Activated CD4-positive, alpha-beta T cell treated with anti-CD3 and anti-CD28 coated beads, Interleukin-2, amount 10 ng/mL, durations not matched to agents 24 days and 14 days (primary cell): ENCODE measurements around the gene ASPHD1. TPM values are rescaled to one million over a fixed set of nuclear protein-coding genes. Genes with fewer than 3 reads are reported as not detected.
"Not testable (repeated sequence)": the region's sequence is repeated elsewhere in the genome, so short reads cannot be mapped to it uniquely, and the experiment has no call there.

ENCODE experiments used
- DNase-seq: peaks from one replicate; pipeline ENCODE4 v3.0.0; 2022
- H3K27ac Mint-ChIP-seq: one replicate; pipeline ENCODE4 v1.8.0; 2022; ENCODE audit warnings: mild to moderate bottlenecking, mixed read lengths
- H3K27me3 Mint-ChIP-seq: one replicate; pipeline ENCODE4 v1.8.0; 2022; ENCODE audit warnings: mixed read lengths
- H3K36me3 Mint-ChIP-seq: one replicate; pipeline ENCODE4 v1.8.0; 2022; ENCODE audit warnings: low read depth, mild to moderate bottlenecking, mixed read lengths
- H3K4me1 Mint-ChIP-seq: one replicate; pipeline ENCODE4 v1.8.0; 2021; ENCODE audit warnings: mixed read lengths
- H3K4me3 Mint-ChIP-seq: one replicate; pipeline ENCODE4 v1.8.0; 2022; ENCODE audit warnings: mild to moderate bottlenecking, moderate library complexity, mixed read lengths
- H3K9me3 Mint-ChIP-seq: one replicate; pipeline ENCODE4 v1.8.0; 2021; ENCODE audit warnings: mixed read lengths
- intact Hi-C: fragments of 100-400 bp; cut with micrococcal nuclease; formaldehyde crosslinking; loops from one replicate; pipeline ENCODE4 v1.15.1; 2023
- total RNA-seq: library from RNA; stranded (reverse); gene quantifications from 2 replicates; pipeline ENCODE4 v1.2.3, GENCODE V29; 2022

Gene ASPHD1
- total RNA-seq, 1 donor from 2014 or later, result 4.8 TPM

GRCh38 chr16:29906520-29907244, 6.4 kb downstream of the ASPHD1 start:
- intact Hi-C loops, result no loop called here
- H3K9me3 Mint-ChIP-seq, result no peaks in the 10 kb centered on the region
- DNase-seq, result no peak
- H3K27ac Mint-ChIP-seq, result no peak overlapping the region
- peaks cover 7% of the 10 kb centered on the region for H3K36me3 Mint-ChIP-seq
- no peak overlapping the region for H3K4me3 Mint-ChIP-seq
- peaks cover 4% of the 10 kb centered on the region for H3K27me3 Mint-ChIP-seq
- peaks cover 5% of the 10 kb centered on the region for H3K4me1 Mint-ChIP-seq

GRCh38 chr16:29907973-29908372, 7.7 kb downstream of the ASPHD1 start:
- Mint-ChIP-seq H3K9me3 (no peaks in the 10 kb centered on the region), H3K36me3 (peaks cover 7% of the 10 kb centered on the region), H3K4me3 (no peak overlapping the region), H3K27ac (no peak overlapping the region), H3K4me1 (peaks cover 3% of the 10 kb centered on the region), H3K27me3 (no peaks in the 10 kb centered on the region)
- intact Hi-C loops, result no loop called here
- DNase-seq, result no peak

GRCh38 chr16:29908719-29909220, 8.5 kb downstream of the ASPHD1 start:
- intact Hi-C loops, result no loop called here
- Mint-ChIP-seq H3K4me1 (no peaks in the 10 kb centered on the region), H3K27ac (no peak overlapping the region), H3K9me3 (no peaks in the 10 kb centered on the region), H3K27me3 (no peaks in the 10 kb centered on the region), H3K36me3 (peaks cover 11% of the 10 kb centered on the region), H3K4me3 (no peak overlapping the region)
- no peak for DNase-seq

GRCh38 chr16:29909391-29909790, 9.1 kb downstream of the ASPHD1 start:
- H3K27ac Mint-ChIP-seq, result no peak overlapping the region
- no peaks in the 10 kb centered on the region for H3K9me3 Mint-ChIP-seq
- intact Hi-C loops, result no loop called here
- peaks cover 15% of the 10 kb centered on the region for H3K36me3 Mint-ChIP-seq
- H3K27me3 Mint-ChIP-seq, result no peaks in the 10 kb centered on the region
- H3K4me1 Mint-ChIP-seq, result no peaks in the 10 kb centered on the region
- H3K4me3 Mint-ChIP-seq, result no peak overlapping the region
- DNase-seq, result no peak

GRCh38 chr16:29909851-29910250, 9.6 kb downstream of the ASPHD1 start:
- intact Hi-C loops, H3K4me1 Mint-ChIP-seq, H3K9me3 Mint-ChIP-seq, H3K27me3 Mint-ChIP-seq, H3K27ac Mint-ChIP-seq, H3K4me3 Mint-ChIP-seq, DNase-seq: not testable (repeated sequence)
- peaks cover 15% of the 10 kb centered on the region for H3K36me3 Mint-ChIP-seq

GRCh38 chr16:29910819-29911675, 10.8 kb downstream of the ASPHD1 start:
- intact Hi-C loops, result no loop called here
- Mint-ChIP-seq H3K9me3 (no peaks in the 10 kb centered on the region), H3K36me3 (peaks cover 18% of the 10 kb centered on the region), H3K4me1 (peaks cover 4% of the 10 kb centered on the region), H3K27me3 (no peaks in the 10 kb centered on the region), H3K27ac (no peak overlapping the region), H3K4me3 (no peak overlapping the region)
- no peak for DNase-seq

- DNase-seq, result no peak
- no peak overlapping the region for H3K27ac Mint-ChIP-seq
- H3K36me3 Mint-ChIP-seq, result peaks cover 15% of the 10 kb centered on the region
- H3K4me1 Mint-ChIP-seq, result peaks cover 5% of the 10 kb centered on the region
- H3K9me3 Mint-ChIP-seq, result no peaks in the 10 kb centered on the region
- H3K27me3 Mint-ChIP-seq, result no peaks in the 10 kb centered on the region
- no peak overlapping the region for H3K4me3 Mint-ChIP-seq
- intact Hi-C loops, result no loop called here
Observed at GRCh38 chr16:29911676-29912010, 11.4 kb downstream of the ASPHD1 start.

GRCh38 chr16:29912087-29912486, 11.8 kb downstream of the ASPHD1 start:
- Mint-ChIP-seq H3K4me3 (no peak overlapping the region), H3K4me1 (peaks cover 5% of the 10 kb centered on the region), H3K27me3 (no peaks in the 10 kb centered on the region), H3K36me3 (peaks cover 15% of the 10 kb centered on the region), H3K27ac (no peak overlapping the region), H3K9me3 (no peaks in the 10 kb centered on the region)
- no peak for DNase-seq
- intact Hi-C loops, result no loop called here

- DNase-seq, result no peak
- H3K27ac Mint-ChIP-seq, result no peak overlapping the region
- intact Hi-C loops, result no loop called here
- H3K27me3 Mint-ChIP-seq, result no peaks in the 10 kb centered on the region
- H3K4me1 Mint-ChIP-seq, result peaks cover 5% of the 10 kb centered on the region
- H3K9me3 Mint-ChIP-seq, result no peaks in the 10 kb centered on the region
- H3K36me3 Mint-ChIP-seq, result peaks cover 13% of the 10 kb centered on the region
- H3K4me3 Mint-ChIP-seq, result no peak overlapping the region
Observed at GRCh38 chr16:29913514-29913913, 13.2 kb downstream of the ASPHD1 start.

GRCh38 chr16:29915590-29916247, 15.4 kb downstream of the ASPHD1 start:
- Mint-ChIP-seq H3K27ac (no peak overlapping the region), H3K4me3 (no peak overlapping the region), H3K36me3 (peaks cover 28% of the 10 kb centered on the region), H3K9me3 (no peaks in the 10 kb centered on the region), H3K4me1 (peaks cover 7% of the 10 kb centered on the region), H3K27me3 (no peaks in the 10 kb centered on the region)
- intact Hi-C loops, result no loop called here
- no peak for DNase-seq

GRCh38 chr16:29916979-29917378, 16.7 kb downstream of the ASPHD1 start:
- no peaks in the 10 kb centered on the region for H3K27me3 Mint-ChIP-seq
- intact Hi-C loops, result no loop called here
- no peaks in the 10 kb centered on the region for H3K9me3 Mint-ChIP-seq
- H3K4me3 Mint-ChIP-seq, result no peak overlapping the region
- peaks cover 38% of the 10 kb centered on the region for H3K36me3 Mint-ChIP-seq
- no peak overlapping the region for H3K27ac Mint-ChIP-seq
- peaks cover 9% of the 10 kb centered on the region for H3K4me1 Mint-ChIP-seq
- DNase-seq, result no peak

GRCh38 chr16:29920288-29921033, 20.2 kb downstream of the ASPHD1 start:
- H3K27ac Mint-ChIP-seq, result peak overlapping the region; percentile 1
- H3K27me3 Mint-ChIP-seq, result no peaks in the 10 kb centered on the region
- H3K36me3 Mint-ChIP-seq, result peaks cover 46% of the 10 kb centered on the region
- intact Hi-C loops, result loop anchor here (10.0 kb wide), 1 partner anchor 116 kb away; the partner anchor contains the start of gene MAZ
- H3K4me3 Mint-ChIP-seq, result no peak overlapping the region
- peaks cover 26% of the 10 kb centered on the region for H3K4me1 Mint-ChIP-seq
- no peaks in the 10 kb centered on the region for H3K9me3 Mint-ChIP-seq
- DNase-seq, result no peak

- H3K27ac Mint-ChIP-seq, result peak overlapping the region; percentile 1
Observed at GRCh38 chr16:29921034-29921385, 20.7 kb downstream of the ASPHD1 start.

More at GRCh38 chr16:29921034-29921385, 20.7 kb downstream of the ASPHD1 start:
- H3K36me3 Mint-ChIP-seq, result peaks cover 43% of the 10 kb centered on the region
- intact Hi-C loops, result loop anchor here (10.0 kb wide), 1 partner anchor 116 kb away; the partner anchor contains the start of gene MAZ
- DNase-seq, result no peak
- H3K27me3 Mint-ChIP-seq, result no peaks in the 10 kb centered on the region
- no peaks in the 10 kb centered on the region for H3K9me3 Mint-ChIP-seq
- peaks cover 22% of the 10 kb centered on the region for H3K4me1 Mint-ChIP-seq
- H3K4me3 Mint-ChIP-seq, result no peak overlapping the region
